Right lobe of liver (tissue), 4 donors: ENCODE results near the gene C4orf50.

Experiments used
- CTCF ChIP-seq, 4 donors: fragments of 200-600 bp in 3 of 4; fragments of 450-650 bp in 1 of 4; IDR thresholded peaks; one replicate each; pipeline versions ENCODE4 v1.5.1 to v1.8.0; 2016 to 2022; ENCODE audit warnings: antibody characterized with exemption in 4 of 4, mild to moderate bottlenecking in 2 of 4
- POLR2A ChIP-seq: fragments of 450-650 bp; IDR thresholded peaks from one replicate; pipeline ENCODE4 v1.6.1; 2017; ENCODE audit warnings: antibody characterized with exemption, mild to moderate bottlenecking
- donor health status: DM: no; HTN: no; CAD: no.
- donor health status: DM: no; HTN: no; CAD: no.
- donor health status: DM: no; HTN: yes; CAD: no.

GRCh38 chr4:6001680-6002491 is 16.3 kb downstream of the C4orf50 start:
- TF ChIP-seq CTCF (IDR thresholded peaks at IDR 0.05) (no peak), POLR2A (no peak)
